Fibroblast of skin of left quadriceps (primary cell): Measurements from ENCODE around the gene TRAP1.
A peak's percentile ranks its signal among the peaks of the same experiment; 100 is the strongest.
"Not testable (repeated sequence)": the region's sequence is repeated elsewhere in the genome, so short reads cannot be mapped to it uniquely, and the experiment has no call there.

Experiments used
- DNase-seq, 2 experiments: peaks; one replicate each; pipeline ENCODE4 v3.0.0-alpha.2; 2013; ENCODE audit warnings: low read depth in 2 of 2

Gene TRAP1

GRCh38 chr16:3612510-3613466 is 104.5 kb downstream of the TRAP1 start:
- DNase-seq = no peak

DNA sequence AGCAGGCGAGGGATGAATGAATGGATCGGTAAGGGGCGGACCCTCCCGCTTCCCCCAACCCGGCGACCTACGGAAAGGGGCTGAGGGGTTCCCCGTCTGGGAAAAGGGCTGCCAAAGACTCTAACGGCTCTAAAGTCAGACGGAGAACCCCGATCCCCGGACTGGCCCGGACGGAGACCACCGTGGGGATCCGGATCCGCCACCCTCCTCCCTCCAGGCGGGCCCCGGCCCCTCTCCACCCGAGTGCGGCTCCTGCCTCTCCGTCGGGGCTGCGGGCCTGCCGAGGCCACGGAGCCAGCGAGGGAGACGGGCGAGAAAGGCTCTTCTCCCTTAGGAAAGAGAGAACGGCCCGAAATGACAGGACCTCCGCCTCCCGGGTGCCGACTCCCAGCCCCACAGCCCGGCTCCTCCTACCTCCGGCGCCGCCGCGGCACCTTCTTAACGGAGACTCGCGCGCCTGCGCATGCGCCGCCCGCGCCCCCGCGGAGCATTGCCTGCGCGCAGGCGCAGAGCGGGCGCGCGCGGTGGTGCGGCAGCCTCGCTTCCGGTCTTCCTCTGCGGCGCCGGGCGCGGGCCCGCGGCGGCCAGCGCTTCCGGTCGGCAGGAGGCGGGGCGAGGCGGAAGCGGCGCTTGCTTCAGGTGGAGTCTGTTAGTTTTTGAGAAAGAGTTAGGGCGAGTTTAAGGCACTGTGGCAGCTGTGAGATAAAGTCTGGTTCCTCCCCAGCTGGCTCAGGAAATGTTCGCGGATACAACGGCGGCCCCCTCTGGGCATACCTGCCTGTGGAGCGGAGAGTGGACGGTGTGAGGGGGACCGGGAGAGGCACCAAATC is 106.0 kb downstream of the TRAP1 start, which contains the start of gene SLX4:
Gene SLX4, minus strand, starts transcription at position 461 of the 830 bp plus-strand sequence. CDS start 2,642 bp downstream, outside the sequence.
- DNase-seq = peak; percentile 79 to 83

GRCh38 chr16:3610698-3611145 is 106.6 kb downstream of the TRAP1 start:
- DNase-seq = no peak

GRCh38 chr16:3609895-3610697 is 107.2 kb downstream of the TRAP1 start:
- DNase-seq = no peak

GRCh38 chr16:3608976-3609375 is 108.3 kb downstream of the TRAP1 start:
- not testable (repeated sequence) for DNase-seq

DNA sequence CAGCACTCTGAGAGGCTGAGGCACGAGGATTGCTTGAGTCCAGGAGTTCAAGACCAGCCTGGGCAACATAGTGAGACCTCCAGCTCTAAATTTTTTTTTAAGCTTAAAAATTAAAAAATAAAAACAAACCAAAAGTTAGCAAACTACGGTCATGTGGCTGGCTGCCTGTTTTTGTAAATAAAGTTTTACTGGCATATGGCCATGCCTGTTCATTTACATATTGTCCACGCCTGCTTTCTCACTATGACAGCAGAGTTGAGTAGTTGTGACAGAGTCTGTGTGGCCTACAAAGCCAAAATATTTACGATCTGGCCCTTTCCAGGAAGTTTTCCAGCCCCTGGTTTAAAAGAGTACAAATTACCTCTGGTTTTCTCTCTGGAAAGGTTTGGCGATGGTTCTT is 109.3 kb downstream of the TRAP1 start:
- no peak for DNase-seq
